HG03196 (cell line): ENCODE data around the gene GPHA2.

ENCODE experiments used
- ATAC-seq: cut with Tn5 transposase; IDR thresholded peaks from one replicate; pipeline ENCODE4 v1.9.1; 2021; ENCODE audit not compliant: unreplicated experiment

The GPHA2 gene

GRCh38 chr11:64892838-64893193, 42.9 kb downstream of the GPHA2 start:
- no peak for ATAC-seq

GRCh38 chr11:64892411-64892831, 43.3 kb downstream of the GPHA2 start:
- ATAC-seq, result no peak

GRCh38 chr11:64891880-64892279, 43.8 kb downstream of the GPHA2 start:
- ATAC-seq, result no peak

GRCh38 chr11:64891215-64891848, 44.4 kb downstream of the GPHA2 start:
- ATAC-seq, result no peak

DNA sequence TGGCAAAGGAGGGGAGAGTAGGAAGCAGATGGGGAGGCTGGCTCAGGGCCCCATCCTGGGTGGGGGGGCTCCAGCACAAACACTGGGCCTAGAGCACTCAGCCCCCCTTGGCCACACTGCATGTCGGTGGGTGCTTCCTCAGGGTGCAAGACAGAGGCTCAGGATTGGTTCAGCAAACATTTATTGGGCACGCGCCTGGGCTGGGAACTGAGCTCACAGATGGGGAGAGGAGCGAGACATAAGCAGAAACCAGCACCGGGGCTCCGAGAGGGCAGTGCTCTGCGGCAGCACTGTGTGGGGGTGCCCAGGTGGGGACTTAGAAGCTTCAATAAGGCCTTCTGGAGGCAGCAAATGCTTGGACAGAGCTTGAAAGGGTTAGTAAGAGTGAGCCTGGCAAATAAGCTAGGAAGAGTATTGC, 45.2 kb downstream of the GPHA2 start:
- no peak for ATAC-seq

DNA sequence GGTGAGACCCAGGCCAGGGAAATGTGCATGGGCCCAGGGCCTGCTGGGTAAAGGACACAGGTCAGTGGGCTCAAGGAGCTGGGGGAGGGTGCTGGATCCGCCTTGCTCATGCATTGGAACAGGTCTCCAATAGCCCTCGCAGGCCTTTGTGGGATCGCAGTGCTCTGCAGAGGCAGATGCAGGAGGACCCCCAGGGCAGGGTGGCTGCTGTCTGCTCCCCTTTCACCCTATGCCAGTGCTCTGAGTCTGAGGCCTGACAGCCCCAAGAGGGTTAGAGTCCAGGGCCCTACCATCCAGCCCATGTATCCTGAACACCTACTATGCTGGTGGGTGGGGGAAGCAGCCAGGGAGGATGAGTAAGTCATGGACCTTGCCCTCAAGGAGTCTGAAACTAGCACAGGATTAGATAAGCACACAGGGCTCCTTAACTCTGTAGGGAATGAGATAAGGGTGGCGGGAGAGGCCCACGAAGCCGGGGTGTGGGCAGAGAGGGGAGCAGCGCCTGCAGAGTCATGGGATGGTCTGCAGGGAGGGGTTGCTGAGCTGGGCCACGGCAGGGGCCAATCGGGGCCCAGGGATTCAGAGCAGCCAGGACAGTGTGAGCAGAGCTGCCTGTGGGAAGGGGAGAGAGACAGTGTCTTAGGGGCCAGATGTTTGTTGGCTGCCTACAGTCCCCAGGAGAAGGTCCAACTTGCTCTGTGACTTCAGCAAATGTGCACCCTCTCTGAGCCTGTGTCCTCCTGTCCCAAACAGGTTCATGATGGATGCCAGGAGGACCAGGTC, 46.8 kb downstream of the GPHA2 start:
- no peak for ATAC-seq

DNA sequence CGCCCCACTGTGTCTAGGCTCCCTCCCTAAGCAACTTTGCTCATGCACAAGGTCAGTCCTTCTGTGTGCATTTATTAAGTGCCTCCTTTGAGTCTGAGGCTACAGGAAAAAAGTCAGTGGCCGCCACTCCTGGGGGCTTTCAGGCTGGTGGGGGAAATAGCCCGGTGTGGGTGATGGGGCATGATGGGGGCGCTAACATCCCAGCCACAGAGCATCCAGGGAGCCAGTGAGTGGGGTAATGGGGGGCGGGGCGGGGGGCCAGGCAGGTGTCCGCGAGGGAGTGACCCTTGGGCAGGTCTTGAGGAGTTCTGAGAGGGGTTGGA, 47.3 kb downstream of the GPHA2 start:
- ATAC-seq, result no peak

GRCh38 chr11:64887757-64888405, 47.8 kb downstream of the GPHA2 start:
- ATAC-seq, result no peak

DNA sequence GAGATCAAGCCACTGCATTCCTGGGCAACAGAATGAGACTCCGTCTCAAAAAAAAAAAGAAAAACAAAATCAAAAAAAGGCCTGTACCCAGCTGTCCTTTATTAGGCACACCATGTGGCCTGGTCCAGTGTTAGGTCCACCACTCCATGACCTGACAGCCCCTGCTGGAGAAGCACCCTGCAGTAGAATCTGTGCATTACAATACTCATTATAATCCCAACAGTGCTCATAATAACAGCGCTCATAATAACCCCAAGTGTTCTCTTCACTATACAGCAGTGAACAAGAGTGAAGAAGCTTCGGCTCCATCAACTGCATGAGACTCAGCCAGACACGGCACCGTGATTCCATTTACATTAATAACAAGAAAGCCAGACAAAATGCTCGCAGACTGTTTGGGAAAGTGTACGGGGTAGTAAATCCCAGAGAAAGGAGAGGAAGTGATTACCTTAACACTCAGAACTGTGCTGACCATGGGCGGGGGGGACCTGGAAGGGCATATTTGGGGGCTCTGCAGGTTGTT, 48.4 kb downstream of the GPHA2 start:
- no peak for ATAC-seq

- no peak for ATAC-seq
Observed at GRCh38 chr11:64885367-64886286, 50.1 kb downstream of the GPHA2 start.
